Stimulated activated CD4-positive, alpha-beta T cell treated with anti-CD3 and anti-CD28 coated beads, Interleukin-4, amount 100 ng/mL, for 1 hour (primary cell): Measurements from ENCODE around the gene GAGE12J.
"Not testable (repeated sequence)": the region's sequence is repeated elsewhere in the genome, so short reads cannot be mapped to it uniquely, and the experiment has no call there.

Experiments
- DNase-seq: peaks from one replicate; pipeline ENCODE4 v3.0.0-alpha.2; 2020

Gene GAGE12J

DNA sequence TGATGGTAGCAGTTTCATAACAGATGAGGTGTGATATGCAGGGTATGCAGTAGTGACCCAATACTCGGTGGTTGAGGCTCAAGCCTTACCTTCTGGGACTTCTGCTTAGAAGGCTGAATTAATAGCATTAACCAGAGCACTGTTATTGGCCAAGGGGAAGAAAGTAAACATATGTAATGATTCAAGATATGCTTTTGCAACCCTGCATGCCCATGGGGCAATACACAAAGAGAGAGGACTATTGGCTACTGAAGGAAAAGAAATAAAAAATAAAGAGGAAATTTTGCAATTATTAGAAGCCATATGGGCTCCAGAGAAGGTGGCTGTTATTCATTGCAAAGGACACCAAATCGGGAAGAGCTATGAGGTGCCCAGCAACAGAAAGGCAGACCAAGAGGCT is 9.7 kb upstream of the GAGE12J start:
- DNase-seq: no peak

DNA sequence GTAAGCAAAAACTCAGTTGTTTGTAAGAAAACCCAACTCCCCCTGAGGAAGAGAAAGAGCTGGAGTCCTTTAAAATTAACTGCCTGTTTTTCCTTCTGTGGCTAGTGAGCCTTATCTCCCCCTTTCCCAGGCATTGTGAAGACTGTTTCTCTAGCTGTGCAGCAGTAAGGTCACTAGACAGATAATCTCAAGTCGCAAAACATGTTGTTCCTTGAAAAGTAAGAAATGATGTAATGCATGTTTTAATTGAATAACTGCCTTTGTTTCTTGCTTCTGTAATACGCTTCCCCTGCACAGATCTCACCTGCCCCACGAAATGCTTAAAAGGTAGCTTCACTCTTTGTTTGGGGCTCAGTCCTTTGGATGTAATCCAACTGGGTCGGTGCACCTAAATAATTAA is 5.8 kb upstream of the GAGE12J start:
- no peak for DNase-seq

DNA sequence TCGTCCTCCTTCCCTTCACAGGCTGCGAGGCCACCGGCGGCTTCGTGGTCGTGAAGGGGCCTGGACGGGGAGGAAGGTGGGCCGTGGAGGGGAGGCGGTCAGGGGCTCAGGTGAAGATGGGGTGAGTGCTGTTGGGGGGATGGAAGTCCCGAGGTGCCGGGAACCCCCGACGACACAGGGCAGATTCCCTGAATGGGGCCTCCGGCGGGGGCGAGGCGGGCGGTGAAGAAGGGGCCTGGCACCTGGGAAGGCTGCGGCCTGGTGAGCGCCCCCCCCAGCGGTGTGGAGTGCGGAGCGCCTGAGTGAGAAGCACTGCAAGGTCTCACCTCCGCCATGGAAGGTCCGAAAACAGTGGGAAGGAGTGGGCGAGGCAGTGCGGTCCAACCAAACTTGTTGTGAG is 429 bp downstream of the GAGE12J start:
- not testable (repeated sequence) for DNase-seq

DNA sequence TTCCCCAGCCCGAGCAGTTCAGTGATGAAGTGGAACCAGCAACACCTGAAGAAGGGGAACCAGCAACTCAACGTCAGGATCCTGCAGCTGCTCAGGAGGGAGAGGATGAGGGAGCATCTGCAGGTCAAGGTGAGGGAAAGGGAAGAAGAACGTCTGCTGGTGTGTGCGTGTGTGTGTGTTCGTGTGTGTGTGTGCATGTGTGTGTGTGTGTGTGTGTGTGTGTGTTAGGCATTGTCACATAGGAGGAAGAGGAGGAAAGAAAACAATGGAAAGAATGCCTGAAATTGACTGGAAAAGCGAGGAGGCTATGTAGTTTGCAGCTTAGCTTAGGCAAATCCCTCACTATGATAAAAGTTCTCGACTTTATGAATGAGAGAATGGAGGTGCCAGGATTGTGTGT is 1.9 kb downstream of the GAGE12J start:
- DNase-seq: not testable (repeated sequence)

DNA sequence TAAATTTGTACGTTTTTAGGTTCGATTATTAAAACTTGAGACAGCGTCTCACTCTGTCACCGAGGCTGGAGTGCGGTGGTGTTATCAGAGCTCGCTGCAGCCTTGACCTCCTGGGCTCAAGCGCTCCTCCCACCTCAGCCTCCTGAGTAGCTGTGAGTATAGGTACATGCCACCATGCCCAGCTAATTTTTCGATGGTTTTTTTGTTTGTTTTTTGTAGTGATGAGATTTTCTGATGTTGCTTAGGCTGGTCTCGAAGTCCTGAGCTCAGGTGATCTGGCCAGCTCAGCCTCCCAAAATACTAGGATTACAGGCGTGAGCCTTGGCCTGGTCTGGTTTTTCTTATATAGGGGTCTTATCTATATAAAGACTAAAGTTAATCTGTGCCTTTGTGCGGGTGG is 8.6 kb downstream of the GAGE12J start:
- not testable (repeated sequence) for DNase-seq

DNA sequence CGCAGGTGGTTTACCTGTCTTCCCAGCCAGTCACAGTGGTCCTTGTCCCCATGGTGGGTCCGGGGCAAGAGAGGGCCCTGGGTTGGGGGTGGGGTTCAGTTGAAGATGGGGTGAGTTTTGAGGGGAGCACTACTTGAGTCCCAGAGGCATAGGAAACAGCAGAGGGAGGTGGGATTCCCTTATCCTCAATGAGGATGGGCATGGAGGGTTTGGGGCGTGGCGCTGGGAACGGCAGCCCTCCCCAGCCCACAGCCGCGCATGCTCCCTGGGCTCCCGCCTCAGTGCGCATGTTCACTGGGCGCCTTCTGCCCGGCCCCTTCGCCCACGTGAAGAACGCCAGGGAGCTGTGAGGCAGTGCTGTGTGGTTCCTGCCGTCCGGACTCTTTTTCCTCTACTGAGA is 9.4 kb downstream of the GAGE12J start, which contains the start of gene GAGE13:
GAGE13 (plus strand) TSS at position 301 of the 400 bp plus-strand sequence. CDS start 1,156 bp downstream, outside the sequence.
- not testable (repeated sequence) for DNase-seq

DNA sequence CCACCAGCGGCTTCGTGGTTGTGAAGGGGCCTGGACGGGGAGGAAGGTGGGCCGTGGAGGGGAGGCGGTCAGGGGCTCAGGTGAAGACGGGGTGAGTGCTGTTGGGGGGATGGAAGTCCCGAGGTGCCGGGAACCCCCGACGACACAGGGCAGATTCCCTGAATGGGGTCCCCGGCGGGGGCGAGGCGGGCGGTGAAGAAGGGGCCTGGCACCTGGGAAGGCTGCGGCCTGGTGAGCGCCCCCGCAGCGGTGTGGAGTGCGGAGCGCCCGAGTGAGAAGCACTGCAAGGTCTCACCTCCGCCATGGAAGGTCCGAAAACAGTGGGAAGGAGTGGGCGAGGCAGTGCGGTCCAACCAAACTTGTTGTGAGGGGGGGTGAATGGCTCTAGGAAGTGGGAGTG is 10.0 kb downstream of the GAGE12J start:
- not testable (repeated sequence) for DNase-seq

DNA sequence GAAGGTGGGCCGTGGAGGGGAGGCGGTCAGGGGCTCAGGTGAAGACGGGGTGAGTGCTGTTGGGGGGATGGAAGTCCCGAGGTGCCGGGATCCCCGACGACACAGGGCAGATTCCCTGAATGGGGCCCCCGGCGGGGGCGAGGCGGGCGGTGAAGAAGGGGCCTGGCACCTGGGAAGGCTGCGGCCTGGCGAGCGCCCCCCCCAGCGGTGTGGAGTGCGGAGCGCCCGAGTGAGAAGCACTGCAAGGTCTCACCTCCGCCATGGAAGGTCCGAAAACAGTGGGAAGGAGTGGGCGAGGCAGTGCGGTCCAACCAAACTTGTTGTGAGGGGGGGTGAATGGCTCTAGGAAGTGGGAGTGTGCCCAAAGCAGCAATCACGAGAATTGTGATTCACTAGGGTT is 19.6 kb downstream of the GAGE12J start:
- DNase-seq: not testable (repeated sequence)

DNA sequence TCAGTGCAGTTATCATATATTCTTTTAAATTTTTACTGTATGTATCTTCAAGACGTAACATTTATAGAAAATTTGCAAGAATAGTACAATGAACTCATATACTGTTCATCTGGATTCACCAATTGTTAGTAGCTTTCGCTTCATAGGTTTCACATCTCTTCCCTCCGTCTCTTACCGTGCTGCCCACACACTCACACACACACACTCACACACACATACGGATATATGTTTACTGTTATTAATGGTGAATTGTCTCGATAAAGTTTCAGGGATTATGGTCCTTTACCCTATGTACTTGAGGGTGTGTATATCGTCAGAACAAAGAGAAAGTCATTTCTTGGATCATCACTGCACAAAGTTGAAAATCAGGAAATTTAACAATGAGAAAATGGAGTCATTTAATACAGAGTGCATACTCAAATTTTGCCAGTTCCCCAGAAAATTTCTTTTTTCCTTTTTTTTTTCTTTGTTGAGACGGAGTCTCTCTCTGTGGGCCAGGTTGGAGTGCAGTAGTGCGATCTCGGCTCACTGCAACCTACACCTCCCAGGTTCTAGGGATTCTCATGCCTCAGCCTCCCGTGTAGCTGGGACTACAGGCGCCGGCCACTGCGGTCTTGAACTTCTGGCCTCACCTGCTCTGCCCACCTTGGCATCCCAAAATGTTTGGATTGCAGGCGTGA is 22.8 kb downstream of the GAGE12J start:
- DNase-seq: not testable (repeated sequence)

DNA sequence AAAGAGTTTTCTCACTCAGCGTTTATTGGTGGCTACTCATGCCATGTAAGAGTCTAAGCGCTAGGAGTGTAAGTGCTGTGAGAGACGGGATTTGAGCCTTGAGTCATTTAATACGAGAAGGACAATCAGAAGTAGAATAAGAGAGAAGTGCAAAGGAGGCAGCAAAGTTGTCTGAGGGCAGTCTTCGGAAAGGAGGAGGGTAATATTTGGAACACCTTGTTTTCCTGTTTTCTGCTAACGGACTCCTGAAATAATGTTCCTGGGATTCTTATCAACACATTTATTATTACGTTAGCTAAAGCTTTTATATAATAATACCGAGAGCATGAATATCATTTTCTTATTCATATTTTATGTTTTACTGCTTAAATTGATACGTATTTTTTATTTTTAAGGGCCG is 23.6 kb downstream of the GAGE12J start:
- not testable (repeated sequence) for DNase-seq

DNA sequence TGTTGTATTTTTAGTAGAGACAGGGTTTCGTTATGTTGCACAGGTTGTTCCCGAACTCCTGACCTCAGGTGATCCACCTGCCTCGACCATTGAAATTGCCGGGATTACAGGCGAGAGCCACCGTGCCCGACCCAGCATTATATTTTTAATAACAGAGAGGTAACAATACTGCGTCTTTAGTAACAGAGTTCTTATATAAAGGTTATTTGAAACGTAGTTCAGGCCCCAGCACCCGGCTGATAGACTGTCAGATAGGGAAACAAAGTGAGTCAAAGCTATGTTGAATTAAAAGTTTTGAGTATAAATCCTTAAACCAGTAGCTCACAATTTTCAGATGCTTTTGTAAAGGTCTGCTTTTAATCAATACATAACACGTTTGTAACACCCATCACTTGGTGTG is 24.3 kb downstream of the GAGE12J start:
- DNase-seq: not testable (repeated sequence)
